ENCODE results near the gene FSD1.
"Not testable (repeated sequence)": the region's sequence is repeated elsewhere in the genome, so short reads cannot be mapped to it uniquely, and the experiment has no call there.

DNA sequence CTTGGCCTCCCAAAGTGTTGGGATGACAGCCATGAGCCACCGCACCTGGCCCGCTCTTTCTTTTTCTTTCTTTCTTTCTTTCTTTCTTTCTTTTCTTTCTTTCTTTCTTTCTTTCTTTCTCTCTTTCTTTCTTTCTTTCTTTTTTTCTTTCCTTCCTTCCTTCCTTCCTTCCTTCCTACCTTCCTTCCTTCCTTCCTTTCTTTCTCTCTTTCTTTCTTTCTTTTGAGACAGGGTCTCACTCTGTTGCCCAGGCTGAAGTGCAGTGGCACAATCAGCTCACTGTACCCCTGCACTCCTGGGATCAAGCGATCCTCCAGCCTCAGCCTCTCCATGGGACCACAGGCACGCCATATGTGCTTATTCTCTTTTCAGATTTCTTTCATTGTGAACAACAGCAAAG is 18.3 kb upstream of the FSD1 start:
- not testable (repeated sequence) for TF ChIP-seq CTCF (IDR thresholded peaks at IDR 0.05; ENCODE audit: insufficient read depth, low read length); POLR2AphosphoS5 (IDR thresholded peaks at IDR 0.05; ENCODE audit: low read depth); REST (IDR thresholded peaks at IDR 0.05; ENCODE audit: insufficient replicate concordance, low read depth); GABPA (IDR thresholded peaks at IDR 0.05; ENCODE audit: low read depth); SPI1 (IDR thresholded peaks at IDR 0.05; ENCODE audit: borderline replicate concordance, low read depth)
